A549 (cell line): Measurements from ENCODE around the gene CTIF. TPM values are rescaled to one million over a fixed set of nuclear protein-coding genes. Genes with fewer than 3 reads are reported as not detected.

Experiments used
- ATAC-seq, 2 experiments: fragments of 200-7000 bp in 1 of 2; fragments of >200 bp in 1 of 2; cut with Nextera tagmentation in 1 of 2; cut with Tn5 transposase in 1 of 2; 3 replicates each; pipeline versions ENCODE4 v1.8.0 to v1.9.1; 2018 to 2020; ENCODE audit warnings: mild to moderate bottlenecking in 1 of 2, moderate library complexity in 1 of 2
- CTCF ChIA-PET: fragments of 300-600 bp; sonication (Branson Sonifier 250); formaldehyde crosslinking; extraction: SDS; loops from one replicate; lab custom pipeline; 2021; ENCODE audit warnings: antibody characterized with exemption, inconsistent platforms; lab: Yijun Ruan, JAX
- POLR2A ChIA-PET: fragments of 350-600 bp; formaldehyde crosslinking; extraction: SDS; loops from one replicate; lab custom pipeline; 2021; ENCODE audit warnings: antibody characterized with exemption, inconsistent platforms; lab: Yijun Ruan, JAX
- DNase-seq, 2 experiments: peaks; one replicate each; pipeline versions ENCODE4 v3.0.0 to v3.0.0-alpha.2; 2011 to 2016; ENCODE audit warnings: low read depth in 1 of 2, low spot score in 1 of 2
- FAIRE-seq: peaks from 2 replicates; lab custom pipeline; 2011; peaks lifted over from hg19 to GRCh38; lab: Jason Lieb, UNC
- H3K27ac ChIP-seq, 2 experiments: fragments of >200 bp; sonication (Bioruptor Twin); formaldehyde crosslinking; 3 replicates each; pipeline ENCODE4 v1.5.1; 2016 to 2017
- H3K4me1 ChIP-seq: fragments of >200 bp; sonication (Bioruptor Twin); formaldehyde crosslinking; 3 replicates; pipeline ENCODE4 v1.6.1; 2016
- H3K4me2 ChIP-seq: fragments of >200 bp; sonication (Bioruptor Twin); formaldehyde crosslinking; 3 replicates; pipeline ENCODE4 v1.6.1; 2016
- H3K4me3 ChIP-seq: fragments of >200 bp; sonication (Bioruptor Twin); formaldehyde crosslinking; 3 replicates; pipeline ENCODE4 v1.5.1; 2016
- H3K9me3 ChIP-seq: fragments of >200 bp; sonication (Bioruptor Twin); formaldehyde crosslinking; 3 replicates; pipeline ENCODE4 v1.6.1; 2016
- ATOH8 ChIP-seq: fragments of 250-450 bp; sonication (Bioruptor Pico); IDR thresholded peaks from 2 replicates; pipeline ENCODE4 v1.5.0; 2020; ENCODE audit warnings: low read depth, mild to moderate bottlenecking, moderate library complexity
- BCL3 ChIP-seq: fragments of >200 bp; sonication (Bioruptor Twin); formaldehyde crosslinking; IDR thresholded peaks from 3 replicates; pipeline ENCODE4 v1.6.1; 2016
- CBX2 ChIP-seq: fragments of 200-600 bp; sonication (generic); IDR thresholded peaks from 2 replicates; pipeline ENCODE4 v1.6.1; 2016; ENCODE audit warnings: low read depth, mild to moderate bottlenecking, borderline replicate concordance
- CBX8 ChIP-seq: fragments of 200-600 bp; sonication (generic); IDR thresholded peaks from 2 replicates; pipeline ENCODE4 v1.6.1; 2016
- CHD4 ChIP-seq: fragments of 200-600 bp; sonication (generic); IDR thresholded peaks from 2 replicates; pipeline ENCODE4 v1.6.1; 2016; ENCODE audit warnings: antibody characterized with exemption, mild to moderate bottlenecking, borderline replicate concordance
- CTCF ChIP-seq: fragments of >200 bp; sonication (Bioruptor Twin); formaldehyde crosslinking; IDR thresholded peaks from 3 replicates; pipeline ENCODE4 v1.5.1; 2016
- EHF ChIP-seq: fragments of 250-450 bp; sonication (Bioruptor Pico); IDR thresholded peaks from 2 replicates; pipeline ENCODE4 v1.5.0; 2020; ENCODE audit warnings: mild to moderate bottlenecking
- EHMT2 ChIP-seq: fragments of 200-600 bp; sonication (generic); IDR thresholded peaks from 2 replicates; pipeline ENCODE4 v1.6.1; 2016; ENCODE audit warnings: antibody characterized with exemption, low read depth, mild to moderate bottlenecking, moderate library complexity
- ESRRA ChIP-seq: fragments of 150-350 bp; IDR thresholded peaks from 2 replicates; pipeline ENCODE4 v1.6.1; 2014; ENCODE audit warnings: mild to moderate bottlenecking, low read length, borderline replicate concordance
- FOSB ChIP-seq: fragments of 250-450 bp; sonication (Bioruptor Pico); IDR thresholded peaks from 2 replicates; pipeline ENCODE4 v1.5.0; 2020; ENCODE audit warnings: mild to moderate bottlenecking, moderate library complexity
- HDAC2 ChIP-seq: fragments of 200-600 bp; sonication (generic); IDR thresholded peaks from 2 replicates; pipeline ENCODE4 v1.6.1; 2016
- HOXA7 ChIP-seq: fragments of 250-450 bp; sonication (Bioruptor Pico); IDR thresholded peaks from 2 replicates; pipeline ENCODE4 v1.5.0; 2020; ENCODE audit warnings: mild to moderate bottlenecking, moderate library complexity
- HOXB5 ChIP-seq: fragments of 250-450 bp; sonication (Bioruptor Pico); IDR thresholded peaks from 2 replicates; pipeline ENCODE4 v1.5.0; 2020; ENCODE audit warnings: mild to moderate bottlenecking, moderate library complexity
- JUN ChIP-seq, 2 experiments: fragments of >200 bp; sonication (Bioruptor Twin); formaldehyde crosslinking; IDR thresholded peaks; 2 replicates in 1 of 2; 3 replicates in 1 of 2; pipeline ENCODE4 v1.6.1; 2016 to 2017
- KDM1A ChIP-seq: fragments of 200-600 bp; sonication (generic); IDR thresholded peaks from 2 replicates; pipeline ENCODE4 v1.6.1; 2016; ENCODE audit warnings: low read depth, mild to moderate bottlenecking
- MAFK ChIP-seq: fragments of 450-650 bp; IDR thresholded peaks from 2 replicates; pipeline ENCODE4 v1.6.1; 2014; ENCODE audit not compliant: partially characterized antibody
- MYC ChIP-seq: IDR thresholded peaks from 2 replicates; pipeline ENCODE4 v1.6.1; 2012; ENCODE audit warnings: mild to moderate bottlenecking, inconsistent platforms, low read length, improper control_type of control experiment, borderline replicate concordance
- NPAS2 ChIP-seq: fragments of 250-450 bp; sonication (Bioruptor Pico); IDR thresholded peaks from 2 replicates; pipeline ENCODE4 v1.8.0; 2022; ENCODE audit warnings: mild to moderate bottlenecking, moderate library complexity, borderline replicate concordance
- PHF8 ChIP-seq: fragments of 200-600 bp; sonication (generic); IDR thresholded peaks from 2 replicates; pipeline ENCODE4 v1.6.1; 2016; ENCODE audit warnings: low read depth, mild to moderate bottlenecking, antibody characterized with exemption, moderate library complexity, borderline replicate concordance
- POLR2A ChIP-seq: IDR thresholded peaks from 2 replicates; pipeline ENCODE4 v1.6.1; 2012; ENCODE audit warnings: mild to moderate bottlenecking, low read length
- POLR2AphosphoS2 ChIP-seq: conservative IDR thresholded peaks from 2 replicates; pipeline ENCODE4 v1.6.1; 2012; ENCODE audit warnings: low read length, improper control_type of control experiment, inconsistent platforms
- RAD21 ChIP-seq, 2 experiments: fragments of >200 bp in 1 of 2; sonication (Bioruptor Twin) in 1 of 2; formaldehyde crosslinking in 1 of 2; IDR thresholded peaks in 1 of 2; conservative IDR thresholded peaks in 1 of 2; 2 replicates in 1 of 2; 3 replicates in 1 of 2; pipeline ENCODE4 v1.6.1; 2012 to 2018; ENCODE audit warnings: inconsistent platforms in 1 of 2
- RARB ChIP-seq: fragments of 250-450 bp; sonication (Bioruptor Pico); IDR thresholded peaks from 2 replicates; pipeline ENCODE4 v1.8.0; 2021; ENCODE audit warnings: mild to moderate bottlenecking, moderate library complexity
- RNF2 ChIP-seq: fragments of 200-600 bp; sonication (generic); IDR thresholded peaks from 2 replicates; pipeline ENCODE4 v1.6.1; 2016; ENCODE audit warnings: low read depth, mild to moderate bottlenecking, antibody characterized with exemption, moderate library complexity, borderline replicate concordance
- TP53 ChIP-seq: fragments of 250-450 bp; sonication (Bioruptor Pico); IDR thresholded peaks from 2 replicates; pipeline ENCODE4 v1.5.0; 2021; ENCODE audit warnings: mild to moderate bottlenecking, moderate library complexity
- USF2 ChIP-seq: fragments of 450-650 bp; IDR thresholded peaks from 2 replicates; pipeline ENCODE4 v1.6.1; 2014; ENCODE audit warnings: antibody characterized with exemption
- ZC3H11A ChIP-seq: fragments of 450-650 bp; IDR thresholded peaks from 2 replicates; pipeline ENCODE4 v1.6.1; 2014; ENCODE audit warnings: antibody characterized with exemption, mild to moderate bottlenecking
- ZSCAN20 ChIP-seq: fragments of 250-450 bp; sonication (Bioruptor Pico); IDR thresholded peaks from 2 replicates; pipeline ENCODE4 v1.8.0; 2022; ENCODE audit warnings: mild to moderate bottlenecking, moderate library complexity
- WGBS: methylation state at CpG from one replicate; pipeline ENCODE4 v1.1.6; 2017; ENCODE audit errors: missing lambda C conversion rate; 5-methylcytosine and 5-hydroxymethylcytosine counted together
- polyA plus RNA-seq, 4 experiments: library from polyadenylated mRNA; depleted of rRNA in 3 of 4; stranded (reverse); fragments of >200 nt; fragmentation: RNase III in 1 of 4; extraction: RNeasy Plus Mini Kit Qiagen cat#74134 plus additional on column Dnase treatment in 1 of 4; gene quantifications; 2 replicates in 3 of 4; 3 replicates in 1 of 4; pipeline ENCODE4 v1.2.3, GENCODE V29; 2011 to 2017

Gene CTIF
- polyA plus RNA-seq, 2 of the 4 experiments (the other 2 are of a cell fraction), result 17.0 to 24.7 TPM

GRCh38 chr18:48835745-48836170 lies 296.9 kb downstream of the CTIF start:
- 60% methylated on average over 1 of the region's 3 CpGs for WGBS
- Histone ChIP-seq H3K27ac (peak overlapping the region in 1 of 2 experiments; percentile 86; a peak in 4 of 6 replicates), H3K9me3 (no peaks in the 10 kb centered on the region), H3K4me3 (no peak overlapping the region), H3K4me2 (no peak overlapping the region), H3K4me1 (peaks cover 65% of the 10 kb centered on the region)
- ChIA-PET CTCF (no interaction called here), POLR2A (no interaction called here)
- TF ChIP-seq CTCF (no peak), HDAC2 (no peak), HOXB5 (CRISPR knock-in tag) (no peak), ZSCAN20 (no peak), TP53 (CRISPR knock-in tag) (no peak), EHF (CRISPR knock-in tag) (no peak), NPAS2 (CRISPR knock-in tag) (no peak), CBX8 (no peak), KDM1A (no peak), ESRRA (no peak), ZC3H11A (no peak)
- FAIRE-seq, result no peak
- ATAC-seq, result no peak
- DNase-seq, result no peak

- ChIA-PET CTCF (no interaction called here), POLR2A (no interaction called here)
- no peak overlapping the region for H3K4me3 ChIP-seq
- TF ChIP-seq ZSCAN20, result no peak
- TF ChIP-seq POLR2A, result no peak
- TF ChIP-seq FOSB, result no peak
- no peak for TF ChIP-seq JUN (IDR thresholded peaks at IDR 0.05)
- no peak for TF ChIP-seq HOXA7 (CRISPR knock-in tag)
- TF ChIP-seq CHD4, result no peak
- no peak for TF ChIP-seq MYC
- TF ChIP-seq TP53 (CRISPR knock-in tag), result no peak
- TF ChIP-seq CBX2, result no peak
- TF ChIP-seq EHMT2, result no peak
- no peak for TF ChIP-seq MAFK
- no peak for TF ChIP-seq POLR2AphosphoS2
- TF ChIP-seq KDM1A, result no peak
- no peak for TF ChIP-seq RARB
- no peak for TF ChIP-seq ZC3H11A
- FAIRE-seq, result no peak
- H3K4me1 ChIP-seq, result peaks cover 70% of the 10 kb centered on the region
- no peaks in the 10 kb centered on the region for H3K9me3 ChIP-seq
- 92% methylated on average over 2 of the region's 4 CpGs for WGBS
- no peak overlapping the region for H3K4me2 ChIP-seq
- DNase-seq, result no peak
- H3K27ac ChIP-seq, result peak overlapping the region in 1 of 2 experiments; percentile 86; a peak in 3 of 6 replicates
- ATAC-seq, result no peak
Measured at GRCh38 chr18:48836231-48836805, 297.5 kb downstream of the CTIF start.

- Histone ChIP-seq H3K4me2 (no peak overlapping the region), H3K4me1 (peaks cover 76% of the 10 kb centered on the region), H3K27ac (peak overlapping the region in 1 of 2 experiments; percentile 86; a peak in 3 of 6 replicates), H3K9me3 (no peaks in the 10 kb centered on the region), H3K4me3 (no peak overlapping the region)
- FAIRE-seq (no peak), DNase-seq (no peak), ATAC-seq (no peak)
- WGBS, result 91% methylated on average over 6 of the region's 13 CpGs
- ChIA-PET CTCF (no interaction called here), POLR2A (no interaction called here)
- TF ChIP-seq USF2 (no peak), RNF2 (no peak), ATOH8 (no peak), PHF8 (no peak), HOXA7 (CRISPR knock-in tag) (no peak), BCL3 (no peak), RAD21 (conservative IDR thresholded peaks at IDR 0.05 in 1 of 2, IDR thresholded peaks at IDR 0.05 in 1 of 2) (no peak)
Measured at GRCh38 chr18:48836806-48837615, 298.2 kb downstream of the CTIF start.
